ENCODE results near the gene CHD6. TPM values are rescaled to one million over a fixed set of nuclear protein-coding genes. Genes with fewer than 3 reads are reported as not detected.

The CHD6 gene, protein sequence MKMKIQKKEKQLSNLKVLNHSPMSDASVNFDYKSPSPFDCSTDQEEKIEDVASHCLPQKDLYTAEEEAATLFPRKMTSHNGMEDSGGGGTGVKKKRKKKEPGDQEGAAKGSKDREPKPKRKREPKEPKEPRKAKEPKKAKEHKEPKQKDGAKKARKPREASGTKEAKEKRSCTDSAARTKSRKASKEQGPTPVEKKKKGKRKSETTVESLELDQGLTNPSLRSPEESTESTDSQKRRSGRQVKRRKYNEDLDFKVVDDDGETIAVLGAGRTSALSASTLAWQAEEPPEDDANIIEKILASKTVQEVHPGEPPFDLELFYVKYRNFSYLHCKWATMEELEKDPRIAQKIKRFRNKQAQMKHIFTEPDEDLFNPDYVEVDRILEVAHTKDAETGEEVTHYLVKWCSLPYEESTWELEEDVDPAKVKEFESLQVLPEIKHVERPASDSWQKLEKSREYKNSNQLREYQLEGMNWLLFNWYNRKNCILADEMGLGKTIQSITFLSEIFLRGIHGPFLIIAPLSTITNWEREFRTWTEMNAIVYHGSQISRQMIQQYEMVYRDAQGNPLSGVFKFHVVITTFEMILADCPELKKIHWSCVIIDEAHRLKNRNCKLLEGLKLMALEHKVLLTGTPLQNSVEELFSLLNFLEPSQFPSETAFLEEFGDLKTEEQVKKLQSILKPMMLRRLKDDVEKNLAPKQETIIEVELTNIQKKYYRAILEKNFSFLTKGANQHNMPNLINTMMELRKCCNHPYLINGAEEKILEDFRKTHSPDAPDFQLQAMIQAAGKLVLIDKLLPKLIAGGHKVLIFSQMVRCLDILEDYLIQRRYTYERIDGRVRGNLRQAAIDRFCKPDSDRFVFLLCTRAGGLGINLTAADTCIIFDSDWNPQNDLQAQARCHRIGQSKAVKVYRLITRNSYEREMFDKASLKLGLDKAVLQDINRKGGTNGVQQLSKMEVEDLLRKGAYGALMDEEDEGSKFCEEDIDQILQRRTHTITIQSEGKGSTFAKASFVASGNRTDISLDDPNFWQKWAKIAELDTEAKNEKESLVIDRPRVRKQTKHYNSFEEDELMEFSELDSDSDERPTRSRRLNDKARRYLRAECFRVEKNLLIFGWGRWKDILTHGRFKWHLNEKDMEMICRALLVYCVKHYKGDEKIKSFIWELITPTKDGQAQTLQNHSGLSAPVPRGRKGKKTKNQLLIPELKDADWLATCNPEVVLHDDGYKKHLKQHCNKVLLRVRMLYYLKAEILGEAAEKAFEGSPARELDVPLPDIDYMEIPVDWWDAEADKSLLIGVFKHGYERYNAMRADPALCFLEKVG (N-terminal part only)
- 24.3 and 33.9 TPM in 2 replicates for total RNA-seq

DNA sequence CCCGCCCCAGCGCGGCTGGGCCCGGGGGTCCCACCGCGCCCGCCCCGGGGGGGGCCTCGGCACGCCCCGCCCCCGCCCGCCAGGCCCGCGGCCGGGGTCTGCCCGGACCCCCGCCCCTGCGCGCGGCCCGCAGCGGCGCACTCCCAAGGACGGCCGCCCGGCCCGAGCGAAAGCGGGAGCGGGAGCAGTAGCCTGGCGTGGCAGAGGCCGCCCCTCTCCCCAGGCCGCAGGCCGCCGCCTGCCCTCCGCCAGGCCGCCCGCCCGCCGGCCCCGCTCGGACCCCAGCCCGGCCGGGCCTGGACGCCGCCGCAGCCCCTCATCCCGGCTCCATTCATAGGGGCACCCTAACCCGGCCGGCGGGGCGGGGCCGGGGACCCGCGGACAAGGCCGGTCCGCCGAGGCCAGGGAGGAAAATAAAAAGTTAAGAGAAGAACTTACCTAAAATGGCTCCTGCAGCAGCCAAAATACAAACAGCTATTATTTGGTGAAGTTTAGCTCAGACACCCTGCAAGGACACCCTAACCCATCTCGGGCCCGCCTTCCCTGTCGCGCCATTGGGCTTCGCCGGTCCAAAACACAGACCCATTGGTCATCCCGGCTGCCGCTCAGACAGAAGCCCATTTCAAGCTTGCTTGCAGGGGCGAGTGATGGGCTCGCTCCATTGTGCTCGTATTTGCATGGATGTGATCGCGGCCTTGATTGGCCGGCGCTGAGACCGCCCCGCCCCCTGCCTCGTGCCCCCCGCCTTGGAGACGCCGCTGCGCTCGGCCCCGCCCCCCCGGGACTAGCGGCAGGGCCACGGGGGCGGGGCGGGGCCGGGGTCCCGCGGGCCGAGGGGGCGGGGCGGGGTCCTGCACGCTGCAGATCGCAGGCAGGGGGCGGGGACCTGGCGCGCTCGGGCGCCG lies at the start of gene CHD6:
CHD6 (minus strand) TSS at position 476 of the 905 bp plus-strand sequence. CDS start 67,040 bp downstream, outside the sequence.

DNA sequence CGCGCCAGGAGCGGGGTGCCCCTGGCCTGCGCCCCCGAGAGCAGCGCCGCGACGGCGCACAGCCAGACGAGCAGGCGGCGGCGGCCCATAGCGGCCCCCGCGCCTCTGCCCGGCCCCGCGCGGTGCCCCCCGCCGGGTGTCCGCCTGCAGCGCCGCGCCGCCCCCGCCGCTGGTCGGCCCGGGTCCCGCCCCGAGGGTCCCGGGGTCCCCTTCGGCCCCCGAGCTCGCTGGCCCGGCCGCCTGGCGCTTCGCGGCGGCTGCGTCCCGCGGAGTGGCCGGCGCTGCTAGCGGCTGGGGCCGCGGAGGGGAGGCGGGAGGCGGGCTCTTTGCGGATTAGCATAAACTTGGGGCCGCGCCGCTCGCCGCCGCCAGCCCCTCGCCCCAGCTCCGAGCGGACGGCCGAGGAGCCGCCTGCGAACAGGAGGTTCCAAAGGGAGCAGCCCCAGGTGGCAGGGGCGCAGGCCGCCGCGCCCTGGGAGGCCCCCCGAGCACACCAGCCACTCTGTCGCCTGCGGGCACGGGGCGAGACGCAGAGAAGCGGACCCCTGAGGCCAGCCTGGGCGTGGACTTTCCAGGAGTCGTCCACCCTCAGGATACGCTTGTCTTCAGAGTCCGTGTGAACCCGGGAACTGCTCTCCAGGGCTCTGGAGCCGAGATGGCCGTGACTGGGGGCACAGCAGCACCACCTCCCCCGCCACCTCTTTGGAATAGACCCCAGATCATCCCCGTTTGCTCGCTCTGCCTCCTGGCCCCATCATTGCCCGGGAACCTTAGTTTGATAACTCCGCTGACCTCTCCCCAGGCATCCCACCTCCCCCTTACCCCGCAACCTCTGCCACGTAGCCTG lies 251.4 kb downstream of the CHD6 start, which contains the start of gene EMILIN3:
EMILIN3 (minus strand) TSS at position 273 of the 847 bp plus-strand sequence; CDS start at position 89, 184 bp downstream.

Measured in placental pericyte (primary cell).